Measurements from ENCODE around the gene SMCO1.
A peak's percentile ranks its signal among the peaks of the same experiment; 100 is the strongest.

Gene SMCO1

GRCh38 chr3:196518966-196519717 lies 4.0 kb upstream of the SMCO1 start:
- Histone ChIP-seq H3K4me1 (ENCODE audit: control insufficient read depth, low read length) (peaks cover 8% of the 10 kb centered on the region), H3F3A (ENCODE audit: control insufficient read depth, insufficient read depth) (no peaks in the 10 kb centered on the region), H3K36me3 (ENCODE audit: control insufficient read depth, low read length) (no peaks in the 10 kb centered on the region), H3K27me3 (ENCODE audit: control insufficient read depth, low read length) (no peaks in the 10 kb centered on the region), H3K9me3 (ENCODE audit: control insufficient read depth, insufficient read depth, low read length) (peaks cover 31% of the 10 kb centered on the region), H3K27ac (ENCODE audit: low read depth, low read length) (no peak overlapping the region), H3K9me2 (replicated peaks; ENCODE audit: control insufficient read depth, low read length) (no peaks in the 10 kb centered on the region), H3K4me3 (ENCODE audit: low read length) (no peak overlapping the region), H3K4me2 (ENCODE audit: low read length) (no peak overlapping the region), H4K20me1 (ENCODE audit: control insufficient read depth, insufficient read depth, low read depth, low read length) (no peaks in the 10 kb centered on the region), H3K79me2 (ENCODE audit: control insufficient read depth, low read length) (no peaks in the 10 kb centered on the region)
- TF ChIP-seq CTCF (IDR thresholded peaks at IDR 0.05; ENCODE audit: low read depth, low read length, poor library complexity, severe bottlenecking), result peak; percentile 83
- no peak for TF ChIP-seq EZH2phosphoT487 (IDR thresholded peaks at IDR 0.05; ENCODE audit: borderline replicate concordance, low read length)

DNA sequence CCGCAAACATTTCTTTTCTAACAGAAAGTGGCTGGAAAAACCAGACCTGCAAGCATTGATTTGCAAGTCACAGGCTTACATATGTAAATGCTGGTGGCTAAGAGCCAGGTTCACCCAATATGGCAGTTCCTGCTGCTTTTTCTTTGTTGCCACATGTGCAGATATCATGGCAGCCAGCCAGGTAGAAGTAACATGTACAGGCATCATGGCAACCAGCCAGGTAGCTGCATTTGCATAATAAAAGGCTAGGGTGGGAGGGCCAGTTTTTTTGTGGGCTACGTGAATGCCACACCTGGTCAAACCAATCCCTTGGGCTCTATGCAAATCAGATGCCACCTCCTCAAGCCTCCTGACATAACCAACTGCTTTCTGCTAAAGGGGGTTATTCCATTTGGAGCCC lies 2.8 kb upstream of the SMCO1 start:
- Histone ChIP-seq H3K4me1 (ENCODE audit: control insufficient read depth, low read length) (peaks cover 8% of the 10 kb centered on the region), H3K27me3 (ENCODE audit: control insufficient read depth, low read length) (no peaks in the 10 kb centered on the region), H3K27ac (ENCODE audit: low read depth, low read length) (no peak overlapping the region), H3K4me3 (ENCODE audit: low read length) (no peak overlapping the region), H4K20me1 (ENCODE audit: control insufficient read depth, insufficient read depth, low read depth, low read length) (no peaks in the 10 kb centered on the region), H3F3A (ENCODE audit: control insufficient read depth, insufficient read depth) (no peaks in the 10 kb centered on the region), H3K9me2 (replicated peaks; ENCODE audit: control insufficient read depth, low read length) (no peaks in the 10 kb centered on the region), H3K79me2 (ENCODE audit: control insufficient read depth, low read length) (no peaks in the 10 kb centered on the region), H3K4me2 (ENCODE audit: low read length) (peak overlapping the region; percentile 14; the same call in 1 of the 2 replicates), H3K36me3 (ENCODE audit: control insufficient read depth, low read length) (no peaks in the 10 kb centered on the region), H3K9me3 (ENCODE audit: control insufficient read depth, insufficient read depth, low read length) (peaks cover 31% of the 10 kb centered on the region)
- TF ChIP-seq CTCF (IDR thresholded peaks at IDR 0.05; ENCODE audit: low read depth, low read length, poor library complexity, severe bottlenecking) (no peak), EZH2phosphoT487 (IDR thresholded peaks at IDR 0.05; ENCODE audit: borderline replicate concordance, low read length) (no peak)

GRCh38 chr3:196517162-196517800 lies 2.1 kb upstream of the SMCO1 start:
- no peaks in the 10 kb centered on the region for H4K20me1 ChIP-seq (ENCODE audit: control insufficient read depth, insufficient read depth, low read depth, low read length)
- H3K27ac ChIP-seq (ENCODE audit: low read depth, low read length), result no peak overlapping the region
- no peak overlapping the region for H3K4me3 ChIP-seq (ENCODE audit: low read length)
- peaks cover 31% of the 10 kb centered on the region for H3K9me3 ChIP-seq (ENCODE audit: control insufficient read depth, insufficient read depth, low read length)
- no peak for TF ChIP-seq EZH2phosphoT487 (IDR thresholded peaks at IDR 0.05; ENCODE audit: borderline replicate concordance, low read length)
- TF ChIP-seq CTCF (IDR thresholded peaks at IDR 0.05; ENCODE audit: low read depth, low read length, poor library complexity, severe bottlenecking), result no peak
- no peaks in the 10 kb centered on the region for H3K9me2 ChIP-seq (replicated peaks; ENCODE audit: control insufficient read depth, low read length)
- H3K4me2 ChIP-seq (ENCODE audit: low read length), result no peak overlapping the region
- H3F3A ChIP-seq (ENCODE audit: control insufficient read depth, insufficient read depth), result no peaks in the 10 kb centered on the region
- H3K36me3 ChIP-seq (ENCODE audit: control insufficient read depth, low read length), result no peaks in the 10 kb centered on the region
- peaks cover 8% of the 10 kb centered on the region for H3K4me1 ChIP-seq (ENCODE audit: control insufficient read depth, low read length)
- no peaks in the 10 kb centered on the region for H3K79me2 ChIP-seq (ENCODE audit: control insufficient read depth, low read length)
- no peaks in the 10 kb centered on the region for H3K27me3 ChIP-seq (ENCODE audit: control insufficient read depth, low read length)
